A549 treated with Mapracorat at 1 μM for 4 hours (cell line): ENCODE measurements around the gene AKAP7. TPM values are rescaled to one million over a fixed set of nuclear protein-coding genes. Genes with fewer than 3 reads are reported as not detected.

Experiments used
- total RNA-seq: library from RNA; stranded (reverse); fragments of 200-300 nt; extraction: Qiagen RNA extraction; gene quantifications from 5 replicates; pipeline ENCODE4 v1.2.3, GENCODE V29; 2022

AKAP7 gene
- total RNA-seq = 2.5 to 2.9 TPM (median 2.9 TPM) in 5 replicates

DNA sequence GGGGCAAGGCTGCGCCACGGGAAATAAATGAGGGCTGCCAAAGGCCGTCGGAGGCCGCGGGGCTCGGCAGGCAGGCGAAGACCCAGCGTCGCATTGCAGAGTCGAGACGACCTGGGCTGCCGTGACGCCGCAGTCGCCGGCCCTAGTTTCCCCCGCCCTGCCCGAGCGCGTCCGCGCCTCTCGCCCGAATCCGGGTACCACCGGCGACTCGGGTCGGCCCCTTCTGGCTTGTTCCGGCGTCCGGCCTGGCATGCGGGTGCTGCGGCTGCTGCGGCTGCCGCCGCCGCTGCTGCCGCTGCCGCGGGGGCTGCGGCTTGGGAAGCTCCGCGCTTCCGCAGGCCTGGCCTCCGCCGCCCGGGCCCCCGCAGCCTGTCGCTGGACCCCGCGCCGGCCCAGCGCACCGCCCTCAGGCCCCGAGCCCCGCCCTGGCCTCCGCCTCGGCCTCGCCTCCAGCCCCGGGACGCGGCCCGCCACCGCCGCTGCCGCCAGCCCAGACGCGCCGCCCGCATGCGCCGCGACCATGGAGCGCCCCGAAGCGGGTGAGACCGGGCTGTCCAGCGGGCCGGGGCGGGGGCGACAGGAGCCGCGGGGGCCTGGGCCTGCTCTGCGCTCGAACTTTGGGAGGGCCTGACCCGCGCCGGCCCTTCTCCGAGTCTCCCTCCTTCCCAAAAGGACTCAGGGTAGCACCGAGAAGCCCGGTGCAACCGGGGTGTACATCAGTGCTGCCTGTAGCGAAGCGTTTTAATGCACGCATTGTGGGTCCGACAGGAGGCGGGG, at the start of gene AKAP7:
AKAP7 (plus strand) TSS at position 224 of the 777 bp plus-strand sequence; CDS start at position 521, 297 bp downstream.

Other genes starting within 250 kb of the AKAP7 start
- gene EPB41L2, start 72.2 kb upstream of the AKAP7 start, total RNA-seq = 32.8 to 41.3 TPM (median 36.3 TPM) in 5 replicates